Stomach (tissue), 9 donors: Measurements from ENCODE around the gene SERPINE1. TPM values are rescaled to one million over a fixed set of nuclear protein-coding genes. Genes with fewer than 3 reads are reported as not detected.

Source experiments
- DNase-seq, 2 donors: peaks; one replicate each; pipeline versions ENCODE4 v3.0.0 to v3.0.0-alpha.2; 2013 to 2019
- H3K27ac ChIP-seq, 5 donors: fragments of 200-600 bp in 4 of 5; sonication (generic) in 4 of 5; one replicate each; pipeline ENCODE4 v1.5.1; 2013 to 2019; ENCODE audit warnings: mild to moderate bottlenecking in 1 of 5, moderate library complexity in 1 of 5
- H3K27me3 ChIP-seq, 3 donors: fragments of 200-600 bp; sonication (generic); one replicate each; pipeline ENCODE4 v1.5.1; 2017 to 2019; ENCODE audit warnings: mixed run types in 1 of 3
- H3K36me3 ChIP-seq, 4 donors: fragments of 200-600 bp; sonication (generic); 1 replicate in 3 of 4; 2 replicates in 1 of 4; pipeline ENCODE4 v1.5.1; 2016 to 2019
- H3K4me1 ChIP-seq, 4 donors: fragments of 200-600 bp; sonication (generic); one replicate each; pipeline ENCODE4 v1.5.1; 2016 to 2019
- H3K4me3 ChIP-seq, 4 donors: fragments of 200-600 bp; sonication (generic) in 3 of 4; one replicate each; pipeline ENCODE4 v1.5.1; 2016 to 2019; ENCODE audit warnings: mild to moderate bottlenecking in 1 of 4
- H3K9me3 ChIP-seq, 4 donors: fragments of 200-600 bp; sonication (generic); one replicate each; pipeline ENCODE4 v1.5.1; 2016 to 2019
- EP300 ChIP-seq: sonication (generic); formaldehyde crosslinking; IDR thresholded peaks from one replicate; pipeline ENCODE4 v1.6.1; 2017; ENCODE audit warnings: antibody characterized with exemption
- POLR2A ChIP-seq, 4 donors: fragments of 450-650 bp; IDR thresholded peaks; one replicate each; pipeline ENCODE4 v1.6.1; 2016; ENCODE audit warnings: antibody characterized with exemption in 4 of 4, control low read depth in 2 of 4, mild to moderate bottlenecking in 1 of 4, moderate library complexity in 1 of 4
- POLR2AphosphoS5 ChIP-seq, 3 donors: sonication (generic); formaldehyde crosslinking; IDR thresholded peaks; one replicate each; pipeline ENCODE4 v1.6.1; 2016; ENCODE audit warnings: antibody characterized with exemption in 3 of 3
- WGBS, 5 donors: extraction: QIAGEN DNeasy Blood & Tissue Kit in 3 of 5; methylation state at CpG; one replicate each; pipeline versions ENCODE4 v1.1.5 to v1.1.7; 2013 to 2018; 5-methylcytosine and 5-hydroxymethylcytosine counted together
- intact Hi-C: fragments of 100-400 bp; cut with DNase I; formaldehyde crosslinking; loops from one replicate; pipeline ENCODE4 v1.15.1; 2023; ENCODE audit warnings: low total_unique reads
- polyA plus RNA-seq, 3 donors: library from polyadenylated mRNA; stranded (reverse); fragments of 200-250 nt; gene quantifications; one replicate each; pipeline ENCODE4 v1.2.3, GENCODE V29; 2013
- total RNA-seq, 5 donors: library from RNA; depleted of rRNA; stranded (reverse); fragments of >200 nt; gene quantifications; one replicate each; pipeline versions ENCODE4 v1.1.0 to v1.2.3, GENCODE V29; 2014 to 2016
- TF ChIP-seq, protein P1 (sequence below), 7 experiments: fragments of 450-650 bp in 4 of 7; fragments of 200-600 bp in 3 of 7; sonication (generic) in 3 of 7; IDR thresholded peaks; one replicate each; pipeline ENCODE4 v1.5.1; 2016 to 2019; ENCODE audit warnings: antibody characterized with exemption in 7 of 7, control low read depth in 2 of 7, mild to moderate bottlenecking in 1 of 7
- donor health status: healthy with polysubstance abuse.
- donor health status: Bipolar disorder and iron deficiency.
- donor health status: healthy.

Gene SERPINE1
- total and polyA plus RNA-seq, 8 donors = 0.58 to 25.0 (median 6.3) TPM

DNA sequence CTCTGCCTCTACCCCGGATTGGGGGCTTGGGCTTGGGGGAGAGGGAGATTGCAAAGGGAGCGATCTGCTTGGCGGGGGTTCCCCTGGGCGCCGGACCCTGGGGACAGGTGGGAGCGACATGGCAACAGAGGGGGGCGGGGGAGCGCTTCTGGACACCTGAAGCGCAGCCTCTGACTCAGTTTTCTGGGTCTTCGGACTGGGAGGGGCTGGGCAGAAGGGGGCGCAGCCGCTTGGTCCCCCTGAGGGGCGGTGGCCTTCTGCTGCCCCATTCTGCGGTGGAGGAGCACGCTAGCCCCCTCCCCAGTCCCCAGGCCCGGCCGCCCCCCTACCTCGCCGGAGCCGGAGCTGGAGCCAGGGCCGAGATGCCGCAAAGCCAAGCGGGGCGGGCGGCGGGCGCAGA is 52.8 kb downstream of the SERPINE1 start:
- Histone ChIP-seq H3K4me3 (peak overlapping the region in 2 of 4 donors; percentile 10 to 15), H3K27ac (no peak overlapping the region), H3K9me3 (no peaks in the 10 kb centered on the region), H3K36me3 (no peaks in the 10 kb centered on the region), H3K4me1 (peaks cover 10 to 25% (median 15%) of the 10 kb centered on the region in 4 donors), H3K27me3 (peaks cover 23 to 97% (median 79%) of the 10 kb centered on the region in 3 donors)
- no peak for TF ChIP-seq POLR2AphosphoS5 (IDR thresholded peaks at IDR 0.05)
- TF ChIP-seq POLR2A (IDR thresholded peaks at IDR 0.05) = no peak
- TF ChIP-seq, protein P1, sequence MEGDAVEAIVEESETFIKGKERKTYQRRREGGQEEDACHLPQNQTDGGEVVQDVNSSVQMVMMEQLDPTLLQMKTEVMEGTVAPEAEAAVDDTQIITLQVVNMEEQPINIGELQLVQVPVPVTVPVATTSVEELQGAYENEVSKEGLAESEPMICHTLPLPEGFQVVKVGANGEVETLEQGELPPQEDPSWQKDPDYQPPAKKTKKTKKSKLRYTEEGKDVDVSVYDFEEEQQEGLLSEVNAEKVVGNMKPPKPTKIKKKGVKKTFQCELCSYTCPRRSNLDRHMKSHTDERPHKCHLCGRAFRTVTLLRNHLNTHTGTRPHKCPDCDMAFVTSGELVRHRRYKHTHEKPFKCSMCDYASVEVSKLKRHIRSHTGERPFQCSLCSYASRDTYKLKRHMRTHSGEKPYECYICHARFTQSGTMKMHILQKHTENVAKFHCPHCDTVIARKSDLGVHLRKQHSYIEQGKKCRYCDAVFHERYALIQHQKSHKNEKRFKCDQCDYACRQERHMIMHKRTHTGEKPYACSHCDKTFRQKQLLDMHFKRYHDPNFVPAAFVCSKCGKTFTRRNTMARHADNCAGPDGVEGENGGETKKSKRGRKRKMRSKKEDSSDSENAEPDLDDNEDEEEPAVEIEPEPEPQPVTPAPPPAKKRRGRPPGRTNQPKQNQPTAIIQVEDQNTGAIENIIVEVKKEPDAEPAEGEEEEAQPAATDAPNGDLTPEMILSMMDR (IDR thresholded peaks at IDR 0.05) = no peak
- no peak for TF ChIP-seq EP300
- intact Hi-C loops = no loop called here
- WGBS, 5 donors = 0 to 15% (median 2%) methylated on average over 4 to 27 of the region's 27 CpGs
- DNase-seq = no peak

DNA sequence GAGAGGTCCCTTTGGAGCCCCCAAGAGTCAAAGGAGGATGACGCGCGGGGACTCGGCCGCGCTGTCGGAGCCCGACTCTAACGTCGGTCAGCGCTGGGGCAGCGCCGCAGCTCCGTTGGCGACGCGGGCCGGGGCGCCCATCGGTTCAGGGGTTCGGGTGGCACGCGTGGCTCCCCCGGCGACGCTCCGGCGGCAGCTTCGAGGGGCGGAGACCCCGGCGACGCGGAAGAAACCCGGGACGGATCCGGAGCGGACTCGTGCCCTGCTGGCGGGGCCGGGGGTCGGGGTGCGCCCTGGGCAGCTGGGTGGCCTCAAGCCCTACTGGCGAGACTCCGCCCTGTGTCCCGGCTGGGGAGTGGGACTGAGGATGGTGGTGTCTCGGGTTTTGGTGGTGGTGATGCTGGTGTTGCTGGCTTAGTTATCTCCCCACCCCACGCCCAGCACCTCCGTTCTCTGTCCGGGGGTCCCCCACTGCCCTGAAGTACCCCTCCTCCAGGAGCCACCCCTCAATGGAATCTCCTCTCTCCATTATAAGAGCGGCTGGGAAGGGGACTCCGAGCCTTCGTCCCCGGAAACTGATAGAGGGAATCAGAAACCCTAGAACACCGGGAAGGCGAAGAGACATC is 53.3 kb downstream of the SERPINE1 start, which contains the start of gene NAT16:
Gene NAT16, minus strand, starts transcription at position 164 of the 626 bp plus-strand sequence. CDS start 5,486 bp downstream, outside the sequence.
- Histone ChIP-seq H3K4me3 (peak within 1 kb of the TSS in 2 of 4 donors; percentile 10 to 15), H3K27ac (no peak within 1 kb of the TSS), H3K27me3 (peaks cover 23 to 94% (median 73%) of the 10 kb centered on the region in 3 donors), H3K4me1 (peaks cover 10 to 24% (median 15%) of the 10 kb centered on the region in 4 donors), H3K36me3 (no peaks in the 10 kb centered on the region), H3K9me3 (no peaks in the 10 kb centered on the region)
- intact Hi-C loops = no loop called here
- no peak for DNase-seq
- TF ChIP-seq POLR2AphosphoS5 (IDR thresholded peaks at IDR 0.05) = no peak
- TF ChIP-seq POLR2A (IDR thresholded peaks at IDR 0.05) = no peak
- TF ChIP-seq EP300 = no peak
- TF ChIP-seq, protein P1 (IDR thresholded peaks at IDR 0.05) = no peak
- WGBS, 5 donors = 3 to 7% (median 3%) methylated on average over 10 to 56 of the region's 56 CpGs

DNA sequence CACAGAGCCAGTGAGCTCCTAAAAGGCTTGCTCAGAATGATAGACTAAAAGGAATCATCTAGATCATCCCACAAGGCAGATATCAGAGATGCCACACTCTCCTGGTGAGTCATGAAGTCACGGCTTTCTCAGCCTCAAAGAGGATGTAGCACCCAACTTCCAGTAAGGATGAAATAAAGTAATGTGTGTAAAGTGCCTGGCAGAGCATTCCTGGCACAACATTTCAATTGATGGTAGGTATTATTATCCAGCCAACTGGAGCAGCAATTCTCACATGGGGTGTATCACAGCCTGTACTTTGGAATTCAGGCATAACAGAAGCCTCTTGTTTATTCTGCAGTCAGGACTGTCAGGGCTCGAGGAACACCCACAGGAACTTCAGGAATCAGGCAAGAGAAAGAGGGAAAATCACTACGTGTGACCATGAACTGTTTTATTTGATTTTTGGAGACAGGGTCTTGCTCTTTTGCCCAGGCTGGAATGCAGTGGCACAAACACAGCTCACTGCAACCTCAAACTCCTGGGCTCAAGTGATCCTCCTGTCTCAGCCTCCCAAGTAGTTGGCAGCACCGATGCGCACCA is 58.4 kb downstream of the SERPINE1 start:
- DNase-seq = no peak
- peaks cover 2 to 65% (median 22%) of the 10 kb centered on the region in 3 donors for H3K27me3 ChIP-seq
- H3K4me3 ChIP-seq = no peak overlapping the region
- WGBS, 5 donors = 47 to 51% (median 49%) methylated on average over 5 of the region's 5 CpGs
- no peak overlapping the region for H3K27ac ChIP-seq
- intact Hi-C loops = no loop called here
- no peaks in the 10 kb centered on the region for H3K9me3 ChIP-seq
- H3K36me3 ChIP-seq = no peaks in the 10 kb centered on the region
- TF ChIP-seq, protein P1 (IDR thresholded peaks at IDR 0.05) = no peak
- TF ChIP-seq POLR2A (IDR thresholded peaks at IDR 0.05) (no peak), POLR2AphosphoS5 (IDR thresholded peaks at IDR 0.05) (no peak), EP300 (no peak)
- peaks cover 0 to 8% (median under 1%) of the 10 kb centered on the region in 4 donors for H3K4me1 ChIP-seq

DNA sequence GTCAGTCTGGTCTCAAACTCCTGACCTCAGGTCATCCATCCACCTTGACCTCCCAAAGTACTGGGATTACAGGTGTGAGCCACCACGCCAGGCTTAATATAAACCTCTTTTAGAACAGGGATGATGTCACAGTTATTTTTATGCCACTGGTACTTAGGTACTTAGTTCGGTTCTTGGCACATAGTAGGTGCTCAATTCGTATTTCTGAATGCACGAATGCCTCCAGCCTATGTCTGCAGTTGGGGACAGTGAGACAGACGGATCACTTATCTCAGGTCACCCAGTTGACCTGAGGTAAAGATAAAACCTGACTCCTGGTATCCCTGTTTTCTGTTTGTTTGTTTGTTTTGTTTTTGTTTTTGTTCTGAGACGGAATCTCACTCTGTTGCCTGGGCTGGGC is 59.3 kb downstream of the SERPINE1 start:
- intact Hi-C loops = no loop called here
- Histone ChIP-seq H3K36me3 (no peaks in the 10 kb centered on the region), H3K27me3 (peaks cover 0 to 57% (median 14%) of the 10 kb centered on the region in 3 donors), H3K4me3 (no peak overlapping the region), H3K27ac (no peak overlapping the region), H3K9me3 (no peaks in the 10 kb centered on the region), H3K4me1 (peaks cover 0 to 7% (median 0%) of the 10 kb centered on the region in 4 donors)
- no peak for DNase-seq
- TF ChIP-seq EP300 (no peak), POLR2A (IDR thresholded peaks at IDR 0.05) (no peak), POLR2AphosphoS5 (IDR thresholded peaks at IDR 0.05) (no peak)
- TF ChIP-seq, protein P1 (IDR thresholded peaks at IDR 0.05) = no peak
- 47 to 63% (median 50%) methylated on average over 6 of the region's 6 CpGs for WGBS, 5 donors
